HL-60/S4 treated with phorbol 12-myristate 13-acetate at 8.2 ng/mL for 4 days and 3 days (cell line): ENCODE results near the gene CCNI2.
"Not testable (repeated sequence)": the region's sequence is repeated elsewhere in the genome, so short reads cannot be mapped to it uniquely, and the experiment has no call there.

Experiments
- in situ Hi-C: fragments of 300-500 bp; cut with MboI; formaldehyde crosslinking; loops from 2 replicates; pipeline ENCODE4 v1.15.0; 2022; ENCODE audit warnings: low sequenced_read_pairs

CCNI2 gene

GRCh38 chr5:132778856-132779255 is 31.6 kb downstream of the CCNI2 start:
- in situ Hi-C loops: no loop called here

DNA sequence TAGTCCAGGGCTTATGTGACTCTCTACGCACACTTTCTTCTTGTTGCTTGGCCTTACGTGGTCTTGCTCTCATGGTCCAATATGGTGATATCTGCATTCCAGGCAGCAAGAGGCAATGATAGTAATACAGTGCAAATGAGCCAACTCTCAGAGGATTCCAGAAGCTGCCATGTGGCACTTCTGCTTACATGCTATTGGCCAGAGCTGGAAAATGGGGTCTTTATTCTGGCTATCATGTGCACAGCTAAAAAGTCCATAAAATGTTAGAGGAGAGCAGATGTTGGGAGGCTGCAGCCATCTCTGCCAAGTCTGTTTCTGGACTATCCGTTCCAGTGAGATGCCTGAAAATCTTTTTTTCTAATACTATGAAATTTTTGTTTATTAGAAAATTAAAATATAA is 32.7 kb downstream of the CCNI2 start:
- in situ Hi-C loops: no loop called here

DNA sequence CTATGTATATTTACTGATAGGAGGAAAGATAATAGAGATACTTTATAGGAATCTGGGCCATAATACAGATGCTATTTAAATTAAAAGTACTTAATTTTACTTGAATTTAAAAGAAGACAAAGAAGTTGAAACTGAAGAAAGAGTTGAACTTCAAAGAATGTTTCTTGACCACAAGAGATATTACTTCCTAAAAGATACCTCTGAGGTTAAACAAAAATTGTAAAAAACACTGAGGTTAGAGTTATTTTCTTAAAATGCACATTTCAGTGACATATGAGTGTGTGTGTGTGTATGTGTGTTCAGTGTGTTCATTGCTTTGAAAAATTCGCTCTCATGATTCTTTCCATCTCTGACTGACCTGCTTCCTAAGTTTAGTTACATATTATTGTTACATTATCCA is 33.4 kb downstream of the CCNI2 start:
- in situ Hi-C loops: no loop called here

DNA sequence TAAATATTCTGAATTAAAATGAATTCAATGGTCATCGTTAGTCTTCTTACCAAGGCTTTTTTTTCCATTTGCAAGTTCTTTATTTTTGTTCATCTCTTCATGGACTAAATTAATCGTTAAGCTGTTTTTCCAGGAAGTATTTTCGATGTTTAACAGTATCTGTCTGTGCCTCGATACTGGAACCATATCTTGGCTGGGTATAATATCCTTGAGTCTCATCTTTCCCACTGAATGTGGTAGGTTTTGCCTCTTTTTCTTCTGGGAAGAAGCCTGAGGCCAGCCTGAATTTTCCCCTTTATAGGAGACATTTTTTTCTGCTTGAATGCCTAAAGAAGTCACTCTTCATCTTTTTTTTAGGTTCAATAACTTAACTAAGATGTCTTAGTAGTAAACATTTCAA is 33.8 kb downstream of the CCNI2 start:
- in situ Hi-C loops: no loop called here

DNA sequence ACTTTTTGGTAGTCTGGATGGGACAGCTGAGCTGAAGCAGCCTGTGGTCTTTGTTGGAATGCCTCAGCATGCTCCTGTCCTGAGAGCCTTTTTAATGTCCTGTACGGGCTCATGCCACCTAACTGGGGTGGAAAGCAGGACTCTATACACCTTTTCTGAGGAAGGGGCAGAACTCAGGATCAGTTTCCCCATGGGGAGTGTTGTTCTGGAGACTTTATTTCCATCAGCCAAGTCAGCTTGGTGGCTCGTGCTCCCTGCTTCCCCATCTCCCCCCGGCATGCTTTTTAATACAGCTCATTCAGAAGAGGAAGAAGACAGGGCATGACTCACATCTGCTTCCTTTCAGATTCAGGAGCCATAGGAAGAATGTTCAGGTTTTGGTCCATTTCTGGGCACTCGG is 34.9 kb downstream of the CCNI2 start:
- in situ Hi-C loops: no loop called here

GRCh38 chr5:132785365-132785764 is 38.1 kb downstream of the CCNI2 start:
- in situ Hi-C loops: no loop called here

DNA sequence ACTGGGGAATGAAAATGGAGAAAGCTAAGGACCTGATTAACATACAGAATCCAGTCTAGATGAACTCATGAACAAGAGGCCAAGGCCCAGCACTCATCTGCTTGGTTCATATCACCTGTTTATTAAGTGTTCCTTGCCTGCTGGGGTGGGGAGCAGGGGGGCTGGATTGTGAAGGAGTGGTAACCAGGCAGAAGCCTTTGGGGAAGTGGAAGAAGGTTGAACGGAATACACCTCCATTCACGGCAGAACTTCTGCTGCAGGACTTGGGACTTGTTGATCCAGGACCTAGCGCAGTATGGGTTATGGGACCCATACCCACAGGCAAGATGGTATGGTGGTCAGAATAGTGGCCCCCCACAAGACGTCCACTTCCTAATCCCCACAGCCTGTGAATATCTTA is 38.6 kb downstream of the CCNI2 start:
- in situ Hi-C loops: no loop called here

- in situ Hi-C loops: no loop called here
Measured at GRCh38 chr5:132787076-132787475, 39.9 kb downstream of the CCNI2 start.

GRCh38 chr5:132788508-132788907 is 41.3 kb downstream of the CCNI2 start:
- in situ Hi-C loops: no loop called here

GRCh38 chr5:132788990-132789886 is 42.0 kb downstream of the CCNI2 start:
- in situ Hi-C loops: no loop called here

DNA sequence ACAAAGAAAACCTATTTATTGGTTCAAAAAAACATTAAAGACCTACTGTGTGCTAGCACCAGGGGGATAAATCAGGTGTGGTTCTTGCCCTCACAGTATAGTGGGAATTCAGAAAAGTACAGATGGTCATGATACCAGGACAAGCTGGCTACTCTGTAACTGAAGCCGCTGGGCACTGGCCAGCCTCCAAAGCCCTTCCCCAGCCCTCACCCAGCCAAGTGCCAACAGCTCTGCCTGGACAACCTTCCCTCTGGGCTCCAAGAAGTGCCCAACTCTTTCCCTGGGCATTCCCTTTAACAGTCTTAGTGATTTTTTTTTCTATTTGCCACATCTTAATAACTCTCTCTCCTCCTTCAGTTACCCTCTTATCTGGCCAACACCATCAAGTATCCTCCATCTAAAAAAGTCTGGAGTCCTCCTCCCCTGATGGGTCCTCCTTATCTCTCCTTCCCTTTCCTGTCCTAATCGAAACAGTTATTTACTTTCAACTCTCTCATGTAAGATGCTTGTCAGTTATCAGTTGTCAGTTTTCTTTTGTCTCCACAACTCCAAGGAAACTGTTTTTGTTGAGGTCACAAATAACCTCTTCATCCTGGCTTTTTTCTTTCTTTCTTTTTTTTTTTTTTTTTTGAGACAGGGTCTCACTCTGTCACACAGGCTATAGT is 43.1 kb downstream of the CCNI2 start:
- in situ Hi-C loops: no loop called here

DNA sequence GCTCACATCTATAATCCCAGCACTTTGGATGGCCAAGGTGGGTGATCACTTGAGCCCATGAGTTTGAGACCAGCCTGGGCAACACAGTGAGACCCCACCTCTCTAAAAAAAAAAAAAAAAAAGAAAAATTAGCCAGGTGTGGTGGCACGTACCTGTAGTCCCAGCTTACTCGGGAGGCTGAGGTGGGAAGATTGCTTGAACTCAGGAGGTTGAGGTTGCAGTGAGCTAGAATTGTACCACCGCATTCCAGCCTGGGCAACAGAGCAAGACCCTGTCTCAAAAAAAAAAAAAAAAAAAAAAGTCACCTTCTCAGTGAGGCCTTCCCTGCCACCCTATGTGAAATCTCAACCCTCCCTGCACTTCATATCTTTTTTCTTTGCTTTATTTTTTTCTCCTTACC is 43.8 kb downstream of the CCNI2 start:
- in situ Hi-C loops: no loop called here

DNA sequence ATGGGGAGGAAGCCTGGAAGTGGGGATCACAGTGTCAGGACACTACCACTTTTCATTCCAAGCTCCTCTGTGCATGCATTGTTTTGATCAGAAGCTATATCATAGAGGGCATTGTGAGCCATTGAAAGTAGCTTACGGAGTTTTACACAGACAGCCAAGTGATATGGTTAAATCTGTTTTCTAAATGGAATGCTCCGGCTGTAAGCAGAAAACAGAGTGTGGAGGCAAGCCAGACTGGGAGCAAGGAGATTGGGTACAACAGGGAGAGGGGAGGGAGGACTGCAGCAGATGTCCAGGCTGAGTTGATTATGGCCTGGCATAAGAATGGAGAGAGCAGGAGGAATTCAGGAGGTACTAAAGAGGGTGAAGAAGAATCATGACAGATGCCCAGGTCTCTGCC is 50.4 kb downstream of the CCNI2 start:
- in situ Hi-C loops: no loop called here

DNA sequence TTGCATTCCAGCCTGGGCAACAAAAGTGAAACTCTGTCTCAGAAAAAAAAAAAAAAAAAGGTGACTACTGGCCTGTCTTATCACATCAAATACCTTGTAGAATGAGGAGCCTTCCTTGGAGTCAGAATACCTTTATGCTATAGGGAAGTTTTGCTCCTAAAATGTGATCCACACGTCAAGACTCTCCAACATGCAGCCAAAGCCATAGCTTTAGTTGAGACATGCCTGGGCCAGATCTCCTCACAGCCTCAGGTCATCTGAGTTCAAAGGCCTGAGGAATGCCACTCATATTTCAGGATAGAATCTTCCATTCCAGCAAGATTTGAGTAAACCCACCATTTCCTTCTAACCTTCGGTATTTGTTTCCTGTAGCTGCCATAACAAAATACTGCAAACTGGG is 52.2 kb downstream of the CCNI2 start:
- in situ Hi-C loops: no loop called here

GRCh38 chr5:132800545-132800944 is 53.3 kb downstream of the CCNI2 start:
- in situ Hi-C loops: no loop called here

DNA sequence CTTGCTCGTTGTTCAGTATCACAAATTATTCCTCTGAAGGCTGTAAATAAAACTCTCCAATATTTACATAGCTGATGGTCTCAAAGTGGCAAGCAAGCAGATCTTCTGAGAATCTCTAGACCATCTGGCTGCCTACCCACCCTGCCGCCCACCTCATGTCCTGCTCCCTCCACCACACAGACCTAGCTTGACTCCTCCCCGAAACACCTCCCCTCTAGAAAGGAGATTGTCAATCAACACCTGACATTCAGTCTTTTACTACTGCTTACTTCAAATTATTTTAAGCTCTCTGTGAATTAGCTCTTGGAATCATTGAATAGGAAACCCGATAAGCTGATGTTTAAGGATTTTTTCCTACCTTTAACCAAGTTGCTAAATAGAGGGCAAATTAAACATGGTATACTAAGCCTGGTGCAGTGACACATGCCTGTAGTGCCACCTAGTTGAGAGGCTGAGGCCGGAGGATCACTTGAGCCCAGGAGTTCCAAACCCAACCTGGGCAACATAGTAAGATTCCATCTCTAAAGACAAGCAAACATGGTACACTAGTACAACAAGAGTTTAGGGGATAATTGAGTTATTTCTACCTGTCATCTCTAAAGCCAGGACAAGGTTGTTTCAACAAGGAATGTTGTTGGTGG is 54.9 kb downstream of the CCNI2 start:
- in situ Hi-C loops: no loop called here

GRCh38 chr5:132802685-132803066 is 55.5 kb downstream of the CCNI2 start:
- in situ Hi-C loops: not testable (repeated sequence)
